Fibroblast of the aortic adventitia (primary cell): Measurements from ENCODE around the gene IQSEC1. TPM values are rescaled to one million over a fixed set of nuclear protein-coding genes. Genes with fewer than 3 reads are reported as not detected.

Experiments
- DNase-seq: peaks from one replicate; pipeline ENCODE4 v3.0.0-alpha.2; 2010; ENCODE audit warnings: low read depth
- H3K4me3 ChIP-seq: 2 replicates; pipeline ENCODE4 v1.5.1; 2011; ENCODE audit warnings: low read depth, mild to moderate bottlenecking, control low read depth, low read length, moderate library complexity
- CTCF ChIP-seq: IDR thresholded peaks from 2 replicates; pipeline ENCODE4 v1.5.1; 2011; ENCODE audit warnings: mild to moderate bottlenecking, low read length, control low read depth, inconsistent platforms; ENCODE audit not compliant: insufficient read depth
- total RNA-seq: library from RNA; depleted of rRNA; stranded (reverse); fragments of >200 nt; gene quantifications from 2 replicates; pipeline ENCODE4 v1.2.3, GENCODE V29; 2012; ENCODE audit warnings: low replicate concordance

IQSEC1 gene
- total RNA-seq, 1 donor: 15.9 TPM

GRCh38 chr3:13055634-13056033, 17.6 kb downstream of the IQSEC1 start:
- no peak overlapping the region for H3K4me3 ChIP-seq
- no peak for DNase-seq
- no peak for TF ChIP-seq CTCF

GRCh38 chr3:13054341-13055285, 18.6 kb downstream of the IQSEC1 start:
- no peak for TF ChIP-seq CTCF
- no peak overlapping the region for H3K4me3 ChIP-seq
- DNase-seq: no peak

GRCh38 chr3:13053893-13054292, 19.3 kb downstream of the IQSEC1 start:
- TF ChIP-seq CTCF: no peak
- no peak for DNase-seq
- H3K4me3 ChIP-seq: no peak overlapping the region

- no peak for DNase-seq
- H3K4me3 ChIP-seq: no peak overlapping the region
- TF ChIP-seq CTCF: no peak
Observed at GRCh38 chr3:13053420-13053819, 19.8 kb downstream of the IQSEC1 start.

- DNase-seq: no peak
- no peak overlapping the region for H3K4me3 ChIP-seq
- no peak for TF ChIP-seq CTCF
Observed at GRCh38 chr3:13052191-13052820, 20.9 kb downstream of the IQSEC1 start.

- TF ChIP-seq CTCF: no peak
- no peak overlapping the region for H3K4me3 ChIP-seq
- no peak for DNase-seq
Observed at GRCh38 chr3:13051581-13051980, 21.6 kb downstream of the IQSEC1 start.
